ENCODE data around the gene NDUFS6.
"Not testable (repeated sequence)": the region's sequence is repeated elsewhere in the genome, so short reads cannot be mapped to it uniquely, and the experiment has no call there.

The NDUFS6 gene

DNA sequence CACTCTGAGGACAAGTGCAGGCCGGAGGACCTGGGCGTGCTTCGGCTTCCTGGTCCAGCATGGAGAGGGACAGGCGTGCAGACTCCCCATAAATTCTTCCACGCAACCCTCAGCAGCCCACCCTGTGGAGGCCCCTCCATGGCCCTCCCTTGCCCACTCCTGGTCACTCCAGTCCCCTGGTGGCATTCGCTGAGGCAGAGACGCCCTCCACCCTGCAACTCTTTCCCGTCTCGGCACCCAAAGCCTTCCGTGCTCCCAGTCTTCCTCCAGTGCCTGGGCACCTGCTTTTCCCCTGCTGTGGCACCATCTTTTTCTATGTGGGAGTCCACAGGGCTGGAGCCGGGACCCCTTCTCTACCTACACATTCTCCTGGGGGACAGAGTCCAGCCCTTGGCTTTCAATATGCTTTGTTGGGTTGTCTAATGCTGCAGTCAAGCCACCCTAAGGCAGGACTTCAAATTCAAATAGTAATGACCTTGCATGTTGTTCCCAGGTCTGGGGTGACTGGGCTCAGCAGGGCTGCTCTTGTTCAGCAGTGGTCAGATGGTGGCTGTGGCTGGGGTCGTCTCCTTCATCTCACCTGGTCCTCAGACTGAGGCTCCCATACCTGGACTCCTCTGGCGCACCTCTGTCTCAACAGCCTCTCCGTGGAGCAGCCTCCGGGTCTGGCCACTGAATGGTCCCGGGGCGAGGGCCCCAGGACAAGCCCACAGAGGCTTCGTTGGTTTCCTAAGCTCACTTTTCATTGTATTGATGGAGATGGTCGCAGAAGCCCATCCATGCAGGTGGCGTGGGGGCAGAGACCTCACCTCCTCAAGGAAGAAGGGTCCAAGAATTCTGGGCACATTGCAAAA is 16.8 kb upstream of the NDUFS6 start:
- no peak for DNase-seq

- no peak for DNase-seq
Measured at GRCh38 chr5:1785062-1785461, 16.1 kb upstream of the NDUFS6 start.

DNA sequence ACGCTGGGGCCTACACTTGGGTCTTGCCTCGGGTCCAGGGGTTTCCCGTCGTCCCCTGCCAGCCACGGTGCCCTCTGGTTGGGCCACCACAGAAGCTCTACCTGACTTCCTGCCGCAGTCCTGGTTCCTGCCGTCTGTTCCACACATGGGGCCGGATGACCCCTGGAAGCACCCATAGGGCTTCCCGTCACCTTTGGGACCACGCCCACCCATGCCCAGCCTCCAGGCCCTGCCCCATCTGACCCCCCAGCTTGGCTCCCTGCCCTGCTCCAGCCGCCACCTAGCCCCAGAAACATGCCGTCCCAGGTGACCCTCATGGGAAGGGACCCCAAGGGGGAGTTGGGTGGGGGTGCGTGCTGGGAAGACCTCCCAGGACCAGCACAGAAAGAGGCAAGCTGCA is 15.2 kb upstream of the NDUFS6 start:
- DNase-seq = no peak

- no peak for DNase-seq
Measured at GRCh38 chr5:1786621-1787471, 14.4 kb upstream of the NDUFS6 start.

DNA sequence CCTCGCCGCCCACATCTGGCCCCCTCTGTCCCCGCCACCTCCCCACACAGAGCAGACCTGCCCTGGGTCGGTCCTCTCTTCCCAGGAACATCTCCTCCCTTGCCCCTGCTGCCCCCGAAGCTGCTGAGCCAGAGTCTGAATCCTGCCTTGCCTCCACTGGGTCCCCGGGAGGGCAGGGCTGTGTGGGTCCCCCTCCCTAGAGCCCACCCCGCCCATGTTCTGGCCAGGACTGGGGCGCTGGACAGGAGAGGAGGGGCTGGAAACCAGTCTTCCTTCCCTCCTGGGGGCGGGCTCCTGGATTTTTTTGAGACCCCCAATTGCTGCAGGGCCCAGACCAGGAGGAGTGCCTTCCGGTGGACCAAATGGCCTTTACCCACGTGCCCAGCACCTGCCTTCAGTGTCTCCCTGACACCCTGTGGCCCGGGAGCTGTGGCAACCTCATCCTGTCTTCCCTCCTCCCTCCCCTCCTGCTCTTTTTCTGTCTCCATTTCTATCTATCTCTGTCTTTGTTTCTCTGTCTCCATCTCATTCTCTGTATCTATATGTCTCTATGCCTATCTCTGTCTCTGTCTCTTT is 13.6 kb upstream of the NDUFS6 start:
- no peak for DNase-seq

DNA sequence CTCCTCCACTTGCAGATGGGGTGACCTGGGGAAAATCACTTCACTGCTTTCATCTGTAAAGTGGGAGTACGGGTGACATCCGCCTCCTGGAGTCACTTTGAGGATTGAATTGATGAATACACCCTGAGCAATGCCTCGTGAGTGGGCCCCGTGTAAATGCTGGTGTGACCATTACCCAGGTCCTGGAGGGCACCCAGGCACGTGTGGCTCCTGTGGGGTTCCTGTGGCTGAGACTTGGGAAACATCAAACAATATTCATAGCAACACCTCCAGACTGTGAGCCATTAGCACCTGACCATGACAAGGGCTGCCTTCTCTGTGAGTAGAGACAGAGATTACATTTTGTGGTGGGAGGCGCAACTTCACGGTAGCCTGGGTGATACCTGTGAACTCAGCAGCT is 13.0 kb upstream of the NDUFS6 start:
- no peak for DNase-seq

GRCh38 chr5:1788828-1789227 is 12.4 kb upstream of the NDUFS6 start:
- DNase-seq = no peak

DNA sequence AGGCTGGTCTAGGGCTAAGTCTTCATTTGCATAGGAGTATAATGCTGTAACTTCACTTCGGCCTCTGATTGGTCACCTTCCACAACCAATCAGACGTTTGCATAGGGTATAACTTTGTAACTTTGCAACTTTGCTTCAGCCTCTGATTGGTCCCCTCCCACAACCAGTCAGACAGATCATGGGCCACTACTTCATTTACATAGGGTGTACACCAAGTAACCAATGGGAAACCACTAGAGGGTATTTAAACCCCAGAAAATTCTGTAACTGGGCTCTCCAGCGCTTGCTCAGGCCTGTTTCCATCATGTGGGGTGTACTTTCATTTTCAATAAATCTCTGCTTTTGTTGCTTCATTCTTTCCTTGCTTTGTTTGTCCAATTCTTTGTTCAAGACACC is 11.8 kb upstream of the NDUFS6 start:
- not testable (repeated sequence) for DNase-seq

- DNase-seq = no peak
Measured at GRCh38 chr5:1789834-1790471, 11.3 kb upstream of the NDUFS6 start.

GRCh38 chr5:1791176-1791575 is 10.0 kb upstream of the NDUFS6 start:
- DNase-seq = no peak

- DNase-seq = peak; percentile 83
Measured at GRCh38 chr5:1792842-1793266, 8.4 kb upstream of the NDUFS6 start.

DNA sequence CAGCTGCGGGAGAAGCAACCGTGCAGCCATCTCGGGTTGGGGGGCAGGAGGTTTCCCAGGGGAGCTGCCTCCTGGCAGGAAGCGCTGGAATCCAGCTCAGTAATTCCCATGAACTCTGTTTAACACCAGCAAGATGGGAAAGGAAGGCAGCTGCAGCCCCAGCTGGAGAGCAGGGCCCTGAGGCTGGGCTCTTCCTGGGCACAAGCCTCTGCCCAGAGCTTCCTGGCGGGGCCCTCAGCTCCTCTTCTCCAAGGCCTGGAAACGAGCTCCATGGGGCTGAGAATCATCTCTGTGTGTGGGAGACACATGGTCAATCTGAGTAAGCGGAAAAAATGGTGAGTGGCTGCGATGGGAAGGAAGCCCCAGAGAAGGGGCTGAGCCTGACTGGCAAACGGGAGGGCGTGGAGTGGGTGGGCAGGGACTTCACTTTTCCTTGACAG is 7.9 kb upstream of the NDUFS6 start:
- peak; percentile 59 for DNase-seq

DNA sequence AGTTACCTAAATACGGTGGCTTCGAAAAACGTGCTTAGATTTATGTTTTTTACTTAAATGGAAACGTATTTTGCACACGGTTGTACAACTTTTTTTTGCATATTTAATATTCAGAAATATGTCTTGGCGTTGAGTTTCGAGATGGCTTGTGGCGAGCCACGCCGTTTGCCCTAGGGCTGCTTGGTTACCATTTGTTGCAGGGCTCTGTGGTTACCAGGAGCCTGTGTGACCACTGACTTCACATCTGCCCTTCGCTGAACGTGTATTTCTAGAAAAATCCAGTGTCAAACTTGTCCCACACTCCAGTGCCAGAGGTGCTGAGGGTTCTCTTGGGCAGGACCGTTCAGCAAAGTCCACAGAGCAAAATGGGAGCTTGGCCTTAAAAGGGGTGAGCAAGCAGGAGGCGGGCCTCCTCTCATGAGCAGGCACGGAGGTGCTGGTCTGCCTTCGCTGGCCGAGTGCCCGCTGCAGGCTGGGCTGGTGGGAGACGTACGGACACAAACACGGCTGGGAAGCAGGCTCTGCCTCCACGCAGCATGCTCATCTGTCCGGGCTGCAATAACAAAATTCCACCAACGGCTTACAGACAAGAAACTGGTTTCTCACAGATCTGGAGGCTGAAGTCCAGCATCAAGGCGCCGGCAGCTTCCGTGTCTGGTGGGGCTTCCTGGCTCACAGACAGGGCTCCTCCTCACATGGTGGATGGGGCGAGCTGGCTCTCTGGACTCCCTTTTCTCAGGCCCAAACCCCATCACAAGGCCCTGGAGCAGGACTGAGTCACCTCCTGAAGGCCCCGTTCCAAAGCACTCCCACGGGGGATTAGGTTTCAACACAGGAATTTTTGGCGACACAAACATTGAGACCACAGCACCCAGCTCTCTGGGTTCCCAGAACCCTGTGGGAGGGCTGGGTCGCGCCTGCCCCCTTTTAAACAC is 7.0 kb upstream of the NDUFS6 start:
- DNase-seq = no peak

DNA sequence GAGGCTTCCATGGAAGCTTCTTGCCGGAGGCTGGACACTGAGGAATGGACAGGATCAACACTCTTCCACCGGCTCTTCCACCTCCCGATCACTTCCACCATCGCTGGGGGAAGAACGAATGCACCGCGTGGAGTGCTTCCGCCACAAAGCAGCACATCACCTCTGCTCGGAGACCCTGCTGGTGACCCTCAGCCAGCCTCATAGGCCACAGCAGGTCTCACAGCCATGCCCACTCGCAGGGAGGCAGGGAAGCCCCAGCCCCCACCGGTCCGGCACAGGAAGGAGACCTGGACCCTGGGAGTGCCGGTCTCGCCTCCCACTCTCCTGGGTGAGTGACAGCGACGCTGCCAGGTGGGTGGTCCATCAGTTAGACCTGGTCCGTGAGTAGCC is 6.3 kb upstream of the NDUFS6 start:
- no peak for DNase-seq

DNA sequence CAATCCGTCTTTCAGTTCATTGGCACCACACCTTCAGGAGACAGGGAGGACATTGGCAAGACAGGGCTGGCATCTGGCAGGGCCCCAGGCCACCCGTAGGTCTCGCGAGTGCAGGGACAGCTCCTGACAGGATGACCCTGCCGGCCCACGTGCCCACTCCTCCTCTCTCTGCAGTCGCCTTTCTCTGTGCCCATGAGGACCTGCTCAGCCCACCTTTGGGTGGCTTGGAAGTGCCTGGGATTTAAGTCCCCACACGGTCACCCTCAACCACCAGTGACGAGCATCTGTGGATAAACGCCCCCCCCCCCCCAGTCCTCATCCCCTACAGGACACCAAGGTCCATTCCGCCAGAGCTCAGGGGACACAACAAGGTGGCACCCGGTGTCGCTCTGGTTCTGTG is 5.7 kb upstream of the NDUFS6 start:
- no peak for DNase-seq

DNA sequence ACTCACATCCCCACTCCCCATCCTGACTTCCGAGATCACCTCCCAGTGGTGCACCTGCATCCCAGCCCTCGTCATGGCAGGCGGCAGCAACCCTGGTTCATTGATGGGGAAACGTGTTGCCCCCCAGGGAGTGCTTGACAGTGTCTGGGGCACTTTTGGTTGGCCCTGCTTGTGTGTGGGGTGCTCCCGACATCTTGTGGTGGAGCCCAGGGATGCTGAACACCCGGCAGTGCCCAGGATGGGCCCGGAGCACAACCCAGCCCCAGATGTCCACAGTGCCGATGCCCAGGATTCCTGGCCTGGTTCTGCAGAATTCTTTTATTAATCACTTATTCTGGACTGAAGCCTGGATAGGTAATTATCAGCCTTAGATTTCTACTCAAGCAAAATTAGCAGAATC is 5.3 kb upstream of the NDUFS6 start:
- no peak for DNase-seq

DNA sequence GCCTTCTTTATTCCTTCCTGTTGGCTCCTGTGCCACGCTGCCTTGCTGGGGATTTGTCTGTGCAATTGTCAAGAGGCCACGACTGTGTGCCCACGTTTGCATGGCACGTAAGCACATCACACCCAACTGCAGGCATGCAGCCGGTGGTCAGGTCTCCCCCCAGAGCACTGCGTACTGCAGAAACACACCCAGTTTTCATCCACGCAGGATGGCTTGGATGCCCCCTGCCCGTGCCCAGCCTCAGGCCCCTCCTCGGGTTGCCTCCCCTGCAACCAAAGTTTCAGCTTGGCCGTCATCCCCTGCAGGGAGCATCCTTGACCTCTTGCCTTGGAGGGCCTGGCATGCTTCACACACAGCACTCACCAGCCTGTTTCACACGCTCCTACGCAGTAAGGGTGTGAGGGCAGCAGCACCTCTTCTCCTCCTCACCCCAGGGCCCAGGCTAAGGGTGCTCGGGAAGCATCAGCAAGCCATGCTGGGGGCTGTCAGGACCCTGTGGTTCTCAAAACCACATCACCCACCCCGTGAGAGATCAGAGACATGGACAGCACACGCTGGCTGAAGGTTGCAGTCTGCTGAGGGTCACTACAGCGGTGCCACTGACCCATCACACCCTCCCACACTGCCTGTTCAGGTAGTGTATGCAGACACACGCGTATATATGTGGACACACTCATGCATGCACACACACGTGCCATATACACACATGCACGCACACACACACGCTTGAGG is 4.7 kb upstream of the NDUFS6 start:
- no peak for DNase-seq

DNA sequence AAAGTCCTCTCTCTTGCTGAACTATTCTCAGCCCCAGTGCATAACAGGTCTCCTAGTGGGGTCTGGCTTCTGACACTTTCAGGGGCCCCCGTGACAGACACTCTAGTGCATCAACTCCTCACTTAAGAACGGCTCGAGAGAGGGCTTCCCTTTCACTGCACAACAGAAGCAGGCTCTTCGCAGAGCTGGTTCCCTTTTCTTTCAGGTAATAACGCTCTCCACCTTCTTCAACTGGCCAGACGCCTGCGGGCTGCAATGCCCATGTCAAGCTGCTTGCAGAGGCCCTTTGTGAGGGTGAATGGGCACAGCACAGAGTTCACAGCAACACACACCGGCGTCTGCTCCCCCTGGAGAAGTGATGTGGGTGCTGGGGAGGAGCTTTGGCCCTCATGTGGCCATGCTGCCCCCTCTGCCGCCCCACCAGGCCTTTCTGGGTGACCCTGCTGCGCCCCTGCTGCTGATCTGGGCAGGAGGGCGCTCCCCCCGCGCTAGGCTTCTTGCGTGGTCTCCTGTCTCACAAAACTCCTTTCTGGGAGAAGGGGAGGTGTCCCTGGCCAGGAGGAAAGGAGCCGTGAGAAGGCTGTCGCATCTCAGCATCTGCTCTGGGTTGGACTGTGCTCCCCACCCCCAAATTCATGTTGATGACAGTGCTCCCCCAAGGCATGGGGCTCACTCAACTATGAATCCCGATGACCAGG is 4.0 kb upstream of the NDUFS6 start:
- no peak for DNase-seq

- no peak for DNase-seq
Measured at GRCh38 chr5:1797855-1798254, 3.4 kb upstream of the NDUFS6 start.

- DNase-seq = not testable (repeated sequence)
Measured at GRCh38 chr5:1798589-1798988, 2.6 kb upstream of the NDUFS6 start.
